Stimulated activated naive CD4-positive, alpha-beta T cell treated with Interleukin-2 at 50 U/mL for 16 hours (primary cell): ENCODE data around the gene ZBTB20.

Experiments used
- DNase-seq: peaks from one replicate; lab custom pipeline; 2025; lab: John Stamatoyannopoulos, UW

ZBTB20 gene

DNA sequence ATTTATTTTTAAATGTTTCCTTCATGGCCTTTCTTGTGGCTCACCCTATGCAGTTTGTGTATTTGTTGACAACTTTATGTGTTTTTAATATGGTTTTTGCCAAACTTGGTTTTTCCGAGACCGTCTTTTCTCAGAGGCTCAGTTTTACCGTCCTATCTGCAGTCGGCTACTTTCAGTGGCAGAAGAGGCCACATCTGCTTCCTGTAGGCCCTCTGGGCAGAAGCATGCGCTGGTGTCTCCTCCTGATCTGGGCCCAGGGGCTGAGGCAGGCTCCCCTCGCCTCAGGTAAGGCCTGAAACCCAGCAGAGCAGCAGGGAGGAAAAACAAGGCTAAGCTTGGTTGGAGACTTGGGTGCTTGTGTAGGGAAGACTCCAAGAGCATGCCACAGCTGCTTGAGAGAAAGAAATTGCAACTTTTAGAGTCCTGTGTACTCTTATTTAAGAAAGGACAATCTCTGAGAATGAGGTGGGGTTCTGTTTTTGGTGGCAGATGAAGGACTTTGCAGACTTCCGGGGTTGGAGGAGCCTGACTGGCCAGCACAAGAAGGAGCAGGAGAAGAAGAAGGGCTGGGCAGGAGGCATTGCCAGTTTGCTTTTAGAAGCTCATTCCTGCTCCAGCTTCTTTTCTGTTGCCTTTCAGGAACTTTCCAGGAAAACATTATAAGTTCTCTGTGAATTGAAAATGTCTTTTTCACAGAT is 853.1 kb downstream of the ZBTB20 start, which contains the start of gene TIGIT:
Gene TIGIT (plus strand): TSS at position 191 of the 698 bp plus-strand sequence. CDS start 34 bp downstream, at position 225.
- no peak for DNase-seq

DNA sequence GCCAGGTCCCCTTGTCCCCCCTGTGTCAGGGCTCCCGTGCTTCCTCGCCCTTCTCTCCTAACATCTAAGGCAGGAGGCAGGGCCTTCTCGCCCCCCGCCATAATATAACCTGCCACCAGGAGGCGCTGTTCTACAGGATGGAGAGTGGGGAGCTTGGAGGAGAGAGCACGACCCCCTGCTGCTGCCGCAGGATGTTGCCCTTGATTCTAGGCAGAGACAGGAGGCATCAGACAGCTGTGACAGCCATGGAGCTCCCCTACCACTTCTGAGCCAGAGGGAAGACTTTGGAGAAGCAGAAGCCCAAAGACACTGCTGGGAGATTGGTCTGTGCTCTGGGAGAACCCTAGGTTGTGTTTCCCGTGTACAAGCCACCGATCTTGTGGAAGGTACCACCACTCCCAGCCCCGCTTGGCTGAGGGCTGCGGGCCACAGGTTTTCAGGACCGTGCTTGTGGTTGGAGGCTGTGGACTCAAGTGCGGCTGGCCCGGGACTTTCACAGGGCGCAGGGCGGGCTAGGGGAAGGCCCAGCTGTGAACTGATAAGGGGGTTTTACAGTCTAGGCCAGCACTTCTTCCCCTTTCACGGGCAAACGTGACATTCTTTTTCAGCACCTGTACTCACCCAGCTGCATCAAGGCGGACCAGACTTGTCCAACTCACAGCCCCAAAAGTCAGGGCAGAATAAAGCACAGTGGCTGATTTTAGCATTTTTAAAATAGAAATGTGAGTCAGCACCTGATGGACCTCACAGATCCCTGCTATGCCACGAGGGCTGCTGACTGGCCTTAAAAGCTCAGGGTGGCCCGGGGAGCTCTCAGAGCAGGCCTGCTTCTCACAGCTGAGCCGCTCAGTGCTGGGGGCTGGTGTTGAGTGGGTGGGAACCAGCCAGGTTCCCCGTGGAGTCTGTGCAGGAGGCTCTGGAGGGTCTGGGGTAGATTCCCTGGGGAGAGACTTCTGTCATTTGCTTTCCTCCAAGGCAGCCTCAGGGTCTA is 855.9 kb downstream of the ZBTB20 start:
- DNase-seq = peak; percentile 89

DNA sequence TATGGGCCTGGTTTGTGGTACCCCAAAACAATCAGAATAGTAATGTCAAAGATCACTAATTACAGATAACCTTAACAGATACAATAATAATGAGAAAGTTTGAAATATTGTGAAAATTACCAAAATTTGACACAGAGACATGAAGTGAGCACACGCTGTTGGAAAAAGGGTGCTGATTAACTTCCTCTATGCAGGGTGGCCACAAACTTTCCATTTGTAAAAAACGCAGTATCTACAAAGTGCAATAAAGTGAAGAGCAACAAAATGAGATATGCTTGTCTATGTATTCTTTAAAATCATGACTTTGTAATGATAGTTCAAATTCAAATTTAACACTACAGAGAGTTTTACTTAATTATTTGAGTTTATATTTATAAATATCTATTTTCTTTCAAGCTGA is 860.8 kb downstream of the ZBTB20 start:
- no peak for DNase-seq

DNA sequence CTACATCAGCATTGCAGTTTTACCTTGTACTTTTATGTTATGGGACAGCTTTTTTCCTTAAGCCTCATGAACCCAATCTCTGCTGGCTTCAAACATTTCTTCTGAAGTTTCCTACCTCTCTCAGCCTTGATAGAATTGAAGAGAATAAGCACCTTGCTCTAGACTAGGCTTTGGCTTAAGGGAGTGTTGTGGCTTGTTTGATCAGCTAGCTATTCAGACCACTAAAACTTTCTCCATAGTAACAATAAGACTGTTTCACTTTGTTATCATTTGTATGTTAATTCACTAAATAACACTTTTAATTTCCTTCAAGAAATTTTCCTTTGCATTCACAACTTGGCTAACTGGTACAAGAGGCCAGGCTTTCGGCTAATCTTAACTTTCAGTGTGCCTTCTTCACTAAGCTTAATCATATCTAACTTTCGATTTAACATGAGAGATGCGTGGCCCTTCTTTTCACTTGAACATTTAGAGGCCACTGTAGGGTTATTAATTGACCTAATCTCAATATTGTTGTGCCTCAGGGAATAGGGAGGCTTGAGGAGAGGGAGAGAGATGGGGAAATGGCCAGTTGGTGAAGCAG is 861.3 kb downstream of the ZBTB20 start:
- no peak for DNase-seq

DNA sequence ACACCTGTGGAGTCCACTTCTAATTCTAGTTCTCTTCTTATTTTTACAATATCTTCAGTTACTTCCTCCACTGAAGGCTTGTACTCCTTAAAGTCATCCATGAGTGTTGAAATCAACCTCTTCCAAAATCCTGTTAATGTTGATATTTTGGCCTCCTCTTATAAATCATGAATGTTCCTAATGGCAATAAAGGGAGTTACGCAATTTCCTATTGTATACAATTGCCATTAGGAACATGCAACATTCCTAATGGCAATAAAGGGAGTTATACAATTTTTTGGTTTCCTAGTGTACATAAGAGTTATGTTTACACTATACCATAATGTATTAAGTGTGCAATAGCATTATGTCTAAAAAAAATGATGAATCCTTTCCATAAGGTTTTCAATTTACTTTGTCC is 862.4 kb downstream of the ZBTB20 start:
- DNase-seq = no peak
